ENCODE results near the gene CHD5. TPM values are rescaled to one million over a fixed set of nuclear protein-coding genes. Genes with fewer than 3 reads are reported as not detected.

The CHD5 gene
- total RNA-seq, 4 donors from 2014 or later = 0.15 to 0.94 (median 0.26) TPM

DNA sequence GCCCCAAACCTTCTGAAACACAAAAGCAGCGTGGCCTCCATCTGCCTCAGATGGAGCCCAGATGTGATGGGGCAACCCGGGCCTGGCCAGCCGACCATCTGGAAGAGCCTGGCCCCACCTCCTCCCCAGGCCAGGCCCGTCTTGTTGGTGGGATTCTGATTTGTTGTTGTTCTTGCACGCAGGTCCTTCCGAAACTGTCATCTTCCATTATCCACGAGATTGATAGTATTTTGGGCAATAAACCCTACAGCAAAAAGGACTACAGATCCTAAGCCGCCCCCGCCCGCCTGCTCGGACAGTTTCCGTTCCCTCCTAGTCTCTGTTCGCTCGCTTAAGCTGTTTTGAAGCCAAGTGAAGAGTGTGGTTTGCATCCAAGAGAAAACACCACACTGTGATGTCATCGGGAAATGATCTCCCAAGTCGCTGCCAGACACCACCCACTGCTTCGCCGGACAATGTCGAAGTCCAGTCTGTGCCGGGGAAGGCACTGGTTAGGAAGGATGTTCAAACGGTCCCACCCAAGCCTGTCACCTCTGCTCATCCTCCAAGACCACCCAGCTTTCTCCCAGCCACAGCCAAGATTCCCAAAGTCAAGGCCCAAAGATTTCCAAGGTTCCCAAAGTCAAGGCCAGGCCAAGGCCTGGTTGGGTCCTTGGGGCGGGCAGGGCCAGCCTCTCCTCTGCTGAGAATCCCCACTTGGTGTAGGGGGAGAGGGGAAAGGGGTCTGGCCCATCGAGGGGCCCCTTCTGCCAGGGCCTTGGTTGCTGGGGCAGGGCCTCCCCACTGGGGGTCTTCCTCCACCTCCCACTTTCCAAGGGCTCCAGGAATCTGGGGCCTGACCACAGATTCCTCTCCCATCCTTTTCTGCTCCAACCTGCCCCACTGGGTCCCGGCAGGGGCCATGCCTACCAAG lies 81.6 kb downstream of the CHD5 start:
- intact Hi-C loops (cut with DNase I) = no loop called here
- H3K4me3 ChIP-seq (replicated peaks in 1 of 3) = no peak overlapping the region
- H3K27me3 ChIP-seq = no peaks in the 10 kb centered on the region
- H3K27ac ChIP-seq = no peak overlapping the region
- H3K36me3 ChIP-seq = no peaks in the 10 kb centered on the region
- no peaks in the 10 kb centered on the region for H3K4me1 ChIP-seq
- H3K9me3 ChIP-seq = no peaks in the 10 kb centered on the region
- TF ChIP-seq, protein P1, sequence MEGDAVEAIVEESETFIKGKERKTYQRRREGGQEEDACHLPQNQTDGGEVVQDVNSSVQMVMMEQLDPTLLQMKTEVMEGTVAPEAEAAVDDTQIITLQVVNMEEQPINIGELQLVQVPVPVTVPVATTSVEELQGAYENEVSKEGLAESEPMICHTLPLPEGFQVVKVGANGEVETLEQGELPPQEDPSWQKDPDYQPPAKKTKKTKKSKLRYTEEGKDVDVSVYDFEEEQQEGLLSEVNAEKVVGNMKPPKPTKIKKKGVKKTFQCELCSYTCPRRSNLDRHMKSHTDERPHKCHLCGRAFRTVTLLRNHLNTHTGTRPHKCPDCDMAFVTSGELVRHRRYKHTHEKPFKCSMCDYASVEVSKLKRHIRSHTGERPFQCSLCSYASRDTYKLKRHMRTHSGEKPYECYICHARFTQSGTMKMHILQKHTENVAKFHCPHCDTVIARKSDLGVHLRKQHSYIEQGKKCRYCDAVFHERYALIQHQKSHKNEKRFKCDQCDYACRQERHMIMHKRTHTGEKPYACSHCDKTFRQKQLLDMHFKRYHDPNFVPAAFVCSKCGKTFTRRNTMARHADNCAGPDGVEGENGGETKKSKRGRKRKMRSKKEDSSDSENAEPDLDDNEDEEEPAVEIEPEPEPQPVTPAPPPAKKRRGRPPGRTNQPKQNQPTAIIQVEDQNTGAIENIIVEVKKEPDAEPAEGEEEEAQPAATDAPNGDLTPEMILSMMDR (IDR thresholded peaks at IDR 0.05) = no peak
- no peak for TF ChIP-seq POLR2A (IDR thresholded peaks at IDR 0.05)
- 81 to 84% methylated on average over 22 to 23 of the region's 24 CpGs for WGBS, 2 donors
- no peak for DNase-seq

DNA sequence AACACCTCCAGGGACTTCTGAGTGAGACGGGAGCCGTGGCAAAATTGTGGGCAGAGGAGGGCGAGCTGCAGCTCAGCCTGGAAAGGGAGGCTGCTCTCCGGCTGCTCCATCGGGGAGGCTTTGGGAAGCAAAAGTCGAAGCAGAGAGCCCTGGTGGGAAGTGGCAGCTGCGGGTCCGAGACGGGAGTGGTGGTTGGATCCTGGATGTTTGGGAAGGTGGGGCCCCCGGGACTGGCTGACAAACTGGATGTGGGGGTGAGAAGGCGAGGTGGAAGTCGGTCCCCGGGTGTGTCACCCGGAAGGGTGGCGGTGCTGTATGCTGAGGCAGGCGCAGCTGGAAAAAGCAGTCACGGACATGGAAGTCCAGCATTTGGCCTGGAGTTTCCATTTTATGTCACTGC lies 82.3 kb downstream of the CHD5 start:
- WGBS, 2 donors = 80 to 81% methylated on average over 17 of the region's 17 CpGs
- Histone ChIP-seq H3K4me3 (replicated peaks in 1 of 3) (no peak overlapping the region), H3K4me1 (no peaks in the 10 kb centered on the region), H3K27ac (no peak overlapping the region), H3K36me3 (no peaks in the 10 kb centered on the region), H3K27me3 (no peaks in the 10 kb centered on the region), H3K9me3 (no peaks in the 10 kb centered on the region)
- TF ChIP-seq, protein P1 (IDR thresholded peaks at IDR 0.05) = no peak
- no peak for TF ChIP-seq POLR2A (IDR thresholded peaks at IDR 0.05)
- no peak for DNase-seq
- intact Hi-C loops (cut with DNase I) = no loop called here

DNA sequence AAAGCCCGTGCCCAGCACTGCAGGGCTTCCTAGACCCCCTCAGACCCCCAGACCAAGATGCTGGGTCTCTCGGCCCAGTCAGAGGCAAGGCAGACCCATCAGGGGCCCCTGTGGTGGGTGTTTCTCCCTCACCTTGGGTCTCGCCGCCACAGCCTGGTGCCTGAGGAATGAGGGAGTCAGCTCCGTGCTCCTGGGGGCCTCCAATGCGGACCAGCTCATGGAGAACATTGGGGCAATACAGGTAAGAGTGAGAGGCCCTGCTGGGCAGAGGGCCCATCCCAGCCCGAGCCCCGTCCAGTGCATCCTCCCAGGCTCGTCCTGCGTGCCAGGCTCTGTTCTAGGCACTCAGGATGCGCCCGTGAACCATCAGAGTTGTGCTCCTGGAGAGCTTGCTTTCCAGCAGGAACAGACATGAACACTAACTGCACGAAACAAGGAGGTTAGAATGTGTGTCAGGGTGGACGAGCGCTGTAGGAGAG lies 83.0 kb downstream of the CHD5 start:
- Histone ChIP-seq H3K27me3 (no peaks in the 10 kb centered on the region), H3K27ac (no peak overlapping the region), H3K36me3 (no peaks in the 10 kb centered on the region), H3K4me1 (no peaks in the 10 kb centered on the region), H3K4me3 (replicated peaks in 1 of 3) (no peak overlapping the region), H3K9me3 (no peaks in the 10 kb centered on the region)
- intact Hi-C loops (cut with DNase I) = no loop called here
- TF ChIP-seq, protein P1 (IDR thresholded peaks at IDR 0.05) = no peak
- TF ChIP-seq POLR2A (IDR thresholded peaks at IDR 0.05) = no peak
- WGBS, 2 donors = 85 to 88% methylated on average over 9 to 12 of the region's 15 CpGs
- no peak for DNase-seq

GRCh38 chr1:6096243-6097116 lies 83.6 kb downstream of the CHD5 start:
- TF ChIP-seq, protein P1 (IDR thresholded peaks at IDR 0.05) = no peak
- no peak for TF ChIP-seq POLR2A (IDR thresholded peaks at IDR 0.05)
- no peak for DNase-seq
- Histone ChIP-seq H3K4me1 (no peaks in the 10 kb centered on the region), H3K27ac (no peak overlapping the region), H3K4me3 (replicated peaks in 1 of 3) (no peak overlapping the region), H3K9me3 (no peaks in the 10 kb centered on the region), H3K36me3 (no peaks in the 10 kb centered on the region), H3K27me3 (no peaks in the 10 kb centered on the region)
- 65 to 81% methylated on average over 12 of the region's 23 CpGs for WGBS, 2 donors
- intact Hi-C loops (cut with DNase I) = no loop called here
